WTC11 (cell line): ENCODE data around the gene LYPD1. TPM values are rescaled to one million over a fixed set of nuclear protein-coding genes. Genes with fewer than 3 reads are reported as not detected.
"Not testable (repeated sequence)": the region's sequence is repeated elsewhere in the genome, so short reads cannot be mapped to it uniquely, and the experiment has no call there.

Experiments used
- ATAC-seq: fragments of 200-7000 bp; cut with Tn5 transposase; 2 replicates; pipeline ENCODE4 v1.10.0; 2021; ENCODE audit warnings: mild to moderate bottlenecking, moderate library complexity
- CTCF ChIA-PET: fragments of 300-600 bp; sonication (Branson Sonifier 250); formaldehyde crosslinking; loops from one replicate; lab custom pipeline; 2021; ENCODE audit warnings: antibody characterized with exemption; lab: Charles Lee
- POLR2A ChIA-PET: fragments of 350-600 bp; sonication (Branson Sonifier 250); formaldehyde crosslinking; loops from one replicate; lab custom pipeline; 2021; ENCODE audit warnings: antibody characterized with exemption; lab: Charles Lee
- DNase-seq: peaks from one replicate; pipeline ENCODE4 v3.0.0; 2021; ENCODE audit warnings: low spot score
- H3K27ac Mint-ChIP-seq: 2 replicates; pipeline ENCODE4 v1.8.0; 2021; ENCODE audit warnings: mixed read lengths
- H3K27me3 Mint-ChIP-seq: 2 replicates; pipeline ENCODE4 v1.8.0; 2021; ENCODE audit warnings: low read depth, mild to moderate bottlenecking, moderate library complexity, mixed read lengths
- H3K36me3 Mint-ChIP-seq: 2 replicates; pipeline ENCODE4 v1.8.0; 2021; ENCODE audit warnings: mixed read lengths
- H3K4me1 Mint-ChIP-seq: 2 replicates; pipeline ENCODE4 v1.8.0; 2022; ENCODE audit warnings: mixed read lengths
- H3K4me3 Mint-ChIP-seq: 2 replicates; pipeline ENCODE4 v1.8.0; 2021; ENCODE audit warnings: mild to moderate bottlenecking, moderate library complexity, mixed read lengths
- H3K9me3 Mint-ChIP-seq: 2 replicates; pipeline ENCODE4 v1.8.0; 2021; ENCODE audit warnings: mixed read lengths
- ATF1 ChIP-seq: sonication (generic); formaldehyde crosslinking; IDR thresholded peaks from 2 replicates; pipeline ENCODE4 v1.8.1; 2023; ENCODE audit warnings: mild to moderate bottlenecking, moderate library complexity, missing genetic modification reagents
- E2F1 ChIP-seq: sonication (generic); formaldehyde crosslinking; IDR thresholded peaks from 2 replicates; pipeline ENCODE4 v1.8.0; 2022; ENCODE audit warnings: mild to moderate bottlenecking, missing genetic modification reagents
- ELF4 ChIP-seq: sonication (generic); formaldehyde crosslinking; IDR thresholded peaks from 2 replicates; pipeline ENCODE4 v1.8.1; 2022; ENCODE audit warnings: low read depth, mild to moderate bottlenecking, moderate library complexity, missing genetic modification reagents
- ETV6 ChIP-seq: sonication (generic); formaldehyde crosslinking; IDR thresholded peaks from 2 replicates; pipeline ENCODE4 v1.8.1; 2022; ENCODE audit warnings: mild to moderate bottlenecking, missing genetic modification reagents
- HMGA2 ChIP-seq: fragments of 250-450 bp; sonication (Bioruptor Pico); IDR thresholded peaks from 2 replicates; pipeline ENCODE4 v1.4.0; 2021; ENCODE audit warnings: mild to moderate bottlenecking, moderate library complexity
- NR1H2 ChIP-seq: sonication (generic); formaldehyde crosslinking; IDR thresholded peaks from 2 replicates; pipeline ENCODE4 v1.9.0; 2021; ENCODE audit warnings: mild to moderate bottlenecking, moderate library complexity, missing genetic modification reagents
- RELA ChIP-seq: sonication (generic); formaldehyde crosslinking; IDR thresholded peaks from 2 replicates; pipeline ENCODE4 v1.8.1; 2022; ENCODE audit warnings: missing genetic modification reagents, mild to moderate bottlenecking, borderline replicate concordance
- TEAD1 ChIP-seq: sonication (generic); formaldehyde crosslinking; IDR thresholded peaks from 2 replicates; pipeline ENCODE4 v1.8.0; 2022; ENCODE audit warnings: mild to moderate bottlenecking, missing genetic modification reagents
- USF1 ChIP-seq: sonication (generic); formaldehyde crosslinking; IDR thresholded peaks from 2 replicates; pipeline ENCODE4 v1.8.0; 2022; ENCODE audit warnings: mild to moderate bottlenecking, missing genetic modification reagents
- ZNF121 ChIP-seq: sonication (generic); formaldehyde crosslinking; IDR thresholded peaks from 2 replicates; pipeline ENCODE4 v1.8.0; 2023; ENCODE audit warnings: missing genetic modification reagents
- ZNF138 ChIP-seq: sonication (generic); formaldehyde crosslinking; conservative IDR thresholded peaks from 2 replicates; pipeline ENCODE4 v1.8.1; 2022; ENCODE audit warnings: mild to moderate bottlenecking, moderate library complexity, missing genetic modification reagents
- ZNF263 ChIP-seq: sonication (generic); formaldehyde crosslinking; IDR thresholded peaks from 2 replicates; pipeline ENCODE4 v1.8.1; 2022; ENCODE audit warnings: low read depth, mild to moderate bottlenecking, moderate library complexity, missing genetic modification reagents
- ZNF396 ChIP-seq: fragments of 250-450 bp; sonication (Bioruptor Pico); IDR thresholded peaks from 2 replicates; pipeline ENCODE4 v1.8.0; 2021; ENCODE audit warnings: mild to moderate bottlenecking, moderate library complexity, borderline replicate concordance
- ZNF423 ChIP-seq: fragments of 250-450 bp; sonication (Bioruptor Pico); IDR thresholded peaks from 2 replicates; pipeline ENCODE4 v2.1.2; 2022; ENCODE audit warnings: mild to moderate bottlenecking, moderate library complexity
- ZNF671 ChIP-seq: fragments of 250-450 bp; sonication (Bioruptor Pico); IDR thresholded peaks from 2 replicates; pipeline ENCODE4 v1.8.0; 2021; ENCODE audit warnings: mild to moderate bottlenecking
- total RNA-seq: library from RNA; stranded (reverse); gene quantifications from 3 replicates; pipeline ENCODE4 v1.2.3, GENCODE V29; 2021
- TF ChIP-seq, protein P1 (sequence below): sonication (generic); formaldehyde crosslinking; conservative IDR thresholded peaks from 2 replicates; pipeline ENCODE4 v1.8.1; 2022; ENCODE audit warnings: mild to moderate bottlenecking, missing genetic modification reagents
- TF ChIP-seq, protein P2 (sequence below): fragments of 200-600 bp; IDR thresholded peaks from 2 replicates; pipeline ENCODE4 v1.8.0; 2022; ENCODE audit warnings: antibody characterized with exemption
- TF ChIP-seq, protein P3 (sequence below): fragments of 250-450 bp; sonication (Bioruptor Pico); IDR thresholded peaks from 2 replicates; pipeline ENCODE4 v1.9.0; 2021; ENCODE audit warnings: mild to moderate bottlenecking

Gene LYPD1
- total RNA-seq, 1 experiment from 2014 or later: 2.8 TPM

GRCh38 chr2:132701810-132702209 lies 31.8 kb upstream of the LYPD1 start:
- CTCF ChIA-PET: no interaction called here
- no peak overlapping the region for H3K27ac Mint-ChIP-seq
- TF ChIP-seq ZNF396 (CRISPR knock-in tag) (no peak), NR1H2 (CRISPR knock-in tag) (no peak), ETV6 (no peak), USF1 (CRISPR knock-in tag) (no peak), RELA (CRISPR knock-in tag) (no peak), E2F1 (CRISPR knock-in tag) (no peak), HMGA2 (CRISPR knock-in tag) (no peak), ZNF671 (CRISPR knock-in tag) (no peak), ZNF263 (CRISPR knock-in tag) (no peak), ZNF423 (CRISPR knock-in tag) (no peak), ZNF121 (CRISPR knock-in tag) (no peak), ATF1 (no peak), ZNF138 (no peak), TEAD1 (no peak), ELF4 (no peak)
- TF ChIP-seq, protein P1, sequence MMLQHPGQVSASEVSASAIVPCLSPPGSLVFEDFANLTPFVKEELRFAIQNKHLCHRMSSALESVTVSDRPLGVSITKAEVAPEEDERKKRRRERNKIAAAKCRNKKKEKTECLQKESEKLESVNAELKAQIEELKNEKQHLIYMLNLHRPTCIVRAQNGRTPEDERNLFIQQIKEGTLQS (CRISPR knock-in tag): no peak
- TF ChIP-seq, protein P2, sequence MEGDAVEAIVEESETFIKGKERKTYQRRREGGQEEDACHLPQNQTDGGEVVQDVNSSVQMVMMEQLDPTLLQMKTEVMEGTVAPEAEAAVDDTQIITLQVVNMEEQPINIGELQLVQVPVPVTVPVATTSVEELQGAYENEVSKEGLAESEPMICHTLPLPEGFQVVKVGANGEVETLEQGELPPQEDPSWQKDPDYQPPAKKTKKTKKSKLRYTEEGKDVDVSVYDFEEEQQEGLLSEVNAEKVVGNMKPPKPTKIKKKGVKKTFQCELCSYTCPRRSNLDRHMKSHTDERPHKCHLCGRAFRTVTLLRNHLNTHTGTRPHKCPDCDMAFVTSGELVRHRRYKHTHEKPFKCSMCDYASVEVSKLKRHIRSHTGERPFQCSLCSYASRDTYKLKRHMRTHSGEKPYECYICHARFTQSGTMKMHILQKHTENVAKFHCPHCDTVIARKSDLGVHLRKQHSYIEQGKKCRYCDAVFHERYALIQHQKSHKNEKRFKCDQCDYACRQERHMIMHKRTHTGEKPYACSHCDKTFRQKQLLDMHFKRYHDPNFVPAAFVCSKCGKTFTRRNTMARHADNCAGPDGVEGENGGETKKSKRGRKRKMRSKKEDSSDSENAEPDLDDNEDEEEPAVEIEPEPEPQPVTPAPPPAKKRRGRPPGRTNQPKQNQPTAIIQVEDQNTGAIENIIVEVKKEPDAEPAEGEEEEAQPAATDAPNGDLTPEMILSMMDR: no peak
- TF ChIP-seq, protein P3, sequence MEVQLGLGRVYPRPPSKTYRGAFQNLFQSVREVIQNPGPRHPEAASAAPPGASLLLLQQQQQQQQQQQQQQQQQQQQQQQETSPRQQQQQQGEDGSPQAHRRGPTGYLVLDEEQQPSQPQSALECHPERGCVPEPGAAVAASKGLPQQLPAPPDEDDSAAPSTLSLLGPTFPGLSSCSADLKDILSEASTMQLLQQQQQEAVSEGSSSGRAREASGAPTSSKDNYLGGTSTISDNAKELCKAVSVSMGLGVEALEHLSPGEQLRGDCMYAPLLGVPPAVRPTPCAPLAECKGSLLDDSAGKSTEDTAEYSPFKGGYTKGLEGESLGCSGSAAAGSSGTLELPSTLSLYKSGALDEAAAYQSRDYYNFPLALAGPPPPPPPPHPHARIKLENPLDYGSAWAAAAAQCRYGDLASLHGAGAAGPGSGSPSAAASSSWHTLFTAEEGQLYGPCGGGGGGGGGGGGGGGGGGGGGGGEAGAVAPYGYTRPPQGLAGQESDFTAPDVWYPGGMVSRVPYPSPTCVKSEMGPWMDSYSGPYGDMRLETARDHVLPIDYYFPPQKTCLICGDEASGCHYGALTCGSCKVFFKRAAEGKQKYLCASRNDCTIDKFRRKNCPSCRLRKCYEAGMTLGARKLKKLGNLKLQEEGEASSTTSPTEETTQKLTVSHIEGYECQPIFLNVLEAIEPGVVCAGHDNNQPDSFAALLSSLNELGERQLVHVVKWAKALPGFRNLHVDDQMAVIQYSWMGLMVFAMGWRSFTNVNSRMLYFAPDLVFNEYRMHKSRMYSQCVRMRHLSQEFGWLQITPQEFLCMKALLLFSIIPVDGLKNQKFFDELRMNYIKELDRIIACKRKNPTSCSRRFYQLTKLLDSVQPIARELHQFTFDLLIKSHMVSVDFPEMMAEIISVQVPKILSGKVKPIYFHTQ (CRISPR knock-in tag): no peak
- no peak overlapping the region for H3K4me3 Mint-ChIP-seq
- no peaks in the 10 kb centered on the region for H3K9me3 Mint-ChIP-seq
- 0 out of 2 replicates have a peak, but pooled peaks cover 2% of the 10 kb centered on the region for H3K4me1 Mint-ChIP-seq
- POLR2A ChIA-PET: no interaction called here
- H3K36me3 Mint-ChIP-seq: no peaks in the 10 kb centered on the region
- ATAC-seq (no peak), DNase-seq (no peak)
- no peaks in the 10 kb centered on the region for H3K27me3 Mint-ChIP-seq

DNA sequence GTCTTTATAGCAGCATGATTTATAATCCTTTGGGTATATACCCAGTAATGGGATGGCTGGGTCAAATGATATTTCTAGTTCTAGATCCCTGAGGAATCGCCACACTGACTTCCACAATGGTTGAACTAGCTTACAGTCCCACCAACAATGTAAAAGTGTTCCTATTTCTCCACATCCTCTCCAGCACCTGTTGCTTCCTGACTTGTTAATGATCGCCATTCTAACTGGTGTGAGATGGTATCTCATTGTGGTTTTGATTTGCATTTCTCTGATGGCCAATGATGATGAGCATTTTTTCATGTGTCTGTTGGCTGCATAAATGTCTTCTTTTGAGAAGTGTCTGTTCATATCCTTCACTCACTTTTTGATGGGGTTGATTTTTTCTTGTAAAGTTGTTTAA lies 29.8 kb upstream of the LYPD1 start:
- H3K27me3 Mint-ChIP-seq, ATAC-seq, H3K36me3 Mint-ChIP-seq, POLR2A ChIA-PET, DNase-seq, H3K4me3 Mint-ChIP-seq, H3K27ac Mint-ChIP-seq, CTCF ChIA-PET, H3K9me3 Mint-ChIP-seq: not testable (repeated sequence)
- H3K4me1 Mint-ChIP-seq: peaks cover 11% of the 10 kb centered on the region

GRCh38 chr2:132698347-132698746 lies 28.3 kb upstream of the LYPD1 start:
- H3K9me3 Mint-ChIP-seq, H3K36me3 Mint-ChIP-seq, H3K27ac Mint-ChIP-seq, ATAC-seq, POLR2A ChIA-PET, DNase-seq, H3K27me3 Mint-ChIP-seq, H3K4me3 Mint-ChIP-seq, CTCF ChIA-PET: not testable (repeated sequence)
- peaks cover 13% of the 10 kb centered on the region for H3K4me1 Mint-ChIP-seq
